HEK293T (cell line): Measurements from ENCODE around the gene VTN.

Experiments
- ELF4 ChIP-seq: fragments of 450-650 bp; IDR thresholded peaks from 2 replicates; pipeline ENCODE4 v1.6.1; 2017; ENCODE audit warnings: antibody characterized with exemption
- FOXK2 ChIP-seq: fragments of 450-650 bp; IDR thresholded peaks from 2 replicates; pipeline ENCODE4 v1.6.1; 2016; ENCODE audit warnings: mild to moderate bottlenecking
- FOXM1 ChIP-seq: fragments of 450-650 bp; IDR thresholded peaks from 2 replicates; pipeline ENCODE4 v1.6.1; 2017; ENCODE audit warnings: mild to moderate bottlenecking, borderline replicate concordance
- HDGF ChIP-seq: fragments of 450-650 bp; IDR thresholded peaks from 2 replicates; pipeline ENCODE4 v1.6.1; 2017; ENCODE audit warnings: antibody characterized with exemption, borderline replicate concordance
- L3MBTL2 ChIP-seq: fragments of 450-650 bp; conservative IDR thresholded peaks from 2 replicates; pipeline ENCODE4 v1.6.1; 2016; ENCODE audit warnings: mild to moderate bottlenecking
- PKNOX1 ChIP-seq: fragments of 450-650 bp; IDR thresholded peaks from 2 replicates; pipeline ENCODE4 v1.6.1; 2016
- SP1 ChIP-seq: fragments of 450-650 bp; IDR thresholded peaks from 2 replicates; pipeline ENCODE4 v1.6.1; 2017
- SUZ12 ChIP-seq: fragments of 450-650 bp; IDR thresholded peaks from 2 replicates; pipeline ENCODE4 v1.6.1; 2016; ENCODE audit warnings: mild to moderate bottlenecking
- TARDBP ChIP-seq: fragments of 450-650 bp; IDR thresholded peaks from 2 replicates; pipeline ENCODE4 v1.6.1; 2016

GRCh38 chr17:28324267-28324745 is 45.8 kb downstream of the VTN start:
- TF ChIP-seq FOXK2, result no peak
- no peak for TF ChIP-seq SUZ12
- no peak for TF ChIP-seq PKNOX1
- no peak for TF ChIP-seq HDGF
- no peak for TF ChIP-seq SP1
- no peak for TF ChIP-seq ELF4
- TF ChIP-seq FOXM1, result no peak
- no peak for TF ChIP-seq L3MBTL2
- TF ChIP-seq TARDBP, result no peak
